Measurements from ENCODE around the gene MYL11. TPM values are rescaled to one million over a fixed set of nuclear protein-coding genes. Genes with fewer than 3 reads are reported as not detected.

The MYL11 gene
- total RNA-seq, 1 experiment from 2014 or later = 1.4 TPM

GRCh38 chr16:30348929-30349328, 25.7 kb upstream of the MYL11 start:
- Histone ChIP-seq H3K4me1 (replicated peaks; ENCODE audit: insufficient read depth) (peaks cover 3% of the 10 kb centered on the region), H3F3A (ENCODE audit: insufficient read depth, low read depth) (peaks cover 24% of the 10 kb centered on the region; the same call in 1 of the 2 replicates), H3K4me2 (no peak overlapping the region), H3K9me2 (ENCODE audit: insufficient read depth) (no peaks in the 10 kb centered on the region), H3K36me3 (ENCODE audit: low read depth) (peaks cover 13% of the 10 kb centered on the region; the same call in 1 of the 2 replicates), H3K79me2 (ENCODE audit: low read depth) (peaks cover 11% of the 10 kb centered on the region), H3K27me3 (ENCODE audit: insufficient read depth, low read depth) (no peaks in the 10 kb centered on the region), H2AFZ (no peak overlapping the region), H4K20me1 (ENCODE audit: insufficient read depth) (peaks cover 3% of the 10 kb centered on the region), H3K27ac (no peak overlapping the region), H3K9me3 (ENCODE audit: insufficient read depth, low read depth) (no peaks in the 10 kb centered on the region), H3K4me3 (no peak overlapping the region)
- ChIA-PET POLR2A (ENCODE audit: unreplicated experiment) (interaction anchor here (0.6 kb wide), 2 partner anchors 159 to 870 kb away, joined by 3 to 21 read pairs; no protein-coding TSS in a partner anchor), CTCF (no interaction called here)
- BruUV-seq (replicated peaks) = no TSS peak
- TF ChIP-seq EZH2 (IDR thresholded peaks at IDR 0.05; ENCODE audit: low read depth) = no peak
- no peak for TF ChIP-seq CTCF (conservative IDR thresholded peaks at IDR 0.05)
- intact Hi-C loops (cut with micrococcal nuclease; ENCODE audit: unreplicated experiment) = no loop called here
- DNase-seq = no peak

- Histone ChIP-seq H3K79me2 (ENCODE audit: low read depth) (peaks cover 18% of the 10 kb centered on the region), H3K27me3 (ENCODE audit: insufficient read depth, low read depth) (no peaks in the 10 kb centered on the region), H3K27ac (no peak overlapping the region), H3K9me2 (ENCODE audit: insufficient read depth) (no peaks in the 10 kb centered on the region), H2AFZ (no peak overlapping the region), H4K20me1 (ENCODE audit: insufficient read depth) (peaks cover 6% of the 10 kb centered on the region), H3K4me3 (no peak overlapping the region), H3K9me3 (ENCODE audit: insufficient read depth, low read depth) (no peaks in the 10 kb centered on the region), H3K4me2 (no peak overlapping the region), H3K4me1 (replicated peaks; ENCODE audit: insufficient read depth) (peaks cover 5% of the 10 kb centered on the region), H3F3A (ENCODE audit: insufficient read depth, low read depth) (peaks cover 27% of the 10 kb centered on the region), H3K36me3 (ENCODE audit: low read depth) (peaks cover 13% of the 10 kb centered on the region; the same call in 1 of the 2 replicates)
- no peak for DNase-seq
- ChIA-PET CTCF (no interaction called here), POLR2A (ENCODE audit: unreplicated experiment) (no interaction called here)
- BruUV-seq (replicated peaks) = no TSS peak
- TF ChIP-seq CTCF (conservative IDR thresholded peaks at IDR 0.05) = no peak
- no peak for TF ChIP-seq EZH2 (IDR thresholded peaks at IDR 0.05; ENCODE audit: low read depth)
- intact Hi-C loops (cut with micrococcal nuclease; ENCODE audit: unreplicated experiment) = no loop called here
Measured at GRCh38 chr16:30349675-30350074, 24.9 kb upstream of the MYL11 start.

- peaks cover 30% of the 10 kb centered on the region for H3F3A ChIP-seq (ENCODE audit: insufficient read depth, low read depth)
- CTCF ChIA-PET = no interaction called here
- H4K20me1 ChIP-seq (ENCODE audit: insufficient read depth) = peaks cover 6% of the 10 kb centered on the region
- TF ChIP-seq CTCF (conservative IDR thresholded peaks at IDR 0.05) = no peak
- TF ChIP-seq EZH2 (IDR thresholded peaks at IDR 0.05; ENCODE audit: low read depth) = no peak
- H3K36me3 ChIP-seq (ENCODE audit: low read depth) = peaks cover 13% of the 10 kb centered on the region; the same call in 1 of the 2 replicates
- no peak overlapping the region for H2AFZ ChIP-seq
- H3K27me3 ChIP-seq (ENCODE audit: insufficient read depth, low read depth) = no peaks in the 10 kb centered on the region
- intact Hi-C loops (cut with micrococcal nuclease; ENCODE audit: unreplicated experiment) = no loop called here
- H3K27ac ChIP-seq = no peak overlapping the region
- no peaks in the 10 kb centered on the region for H3K9me2 ChIP-seq (ENCODE audit: insufficient read depth)
- BruUV-seq (replicated peaks) = no TSS peak
- DNase-seq = no peak
- no peak overlapping the region for H3K4me3 ChIP-seq
- peaks cover 5% of the 10 kb centered on the region for H3K4me1 ChIP-seq (replicated peaks; ENCODE audit: insufficient read depth)
- POLR2A ChIA-PET (ENCODE audit: unreplicated experiment) = no interaction called here
- peaks cover 22% of the 10 kb centered on the region for H3K79me2 ChIP-seq (ENCODE audit: low read depth)
- H3K4me2 ChIP-seq = no peak overlapping the region
- H3K9me3 ChIP-seq (ENCODE audit: insufficient read depth, low read depth) = no peaks in the 10 kb centered on the region
Measured at GRCh38 chr16:30350134-30350871, 24.3 kb upstream of the MYL11 start.
